RWPE2 (cell line): ENCODE measurements around the gene TRIB2.

Source experiments
- ATAC-seq: fragments of 200-7000 bp; cut with Tn5 transposase; 3 replicates; pipeline ENCODE4 v1.9.1; 2021; ENCODE audit warnings: low read depth
- DNase-seq: peaks from one replicate; pipeline ENCODE4 v3.0.0-alpha.2; 2020; ENCODE audit warnings: low spot score
- H3K27ac ChIP-seq: fragments of 450-650 bp; 2 replicates; pipeline ENCODE4 v1.5.1; 2017; ENCODE audit warnings: mild to moderate bottlenecking; ENCODE audit not compliant: poor library complexity, severe bottlenecking
- H3K27me3 ChIP-seq: fragments of 250-450 bp; sonication (Bioruptor Pico); 2 replicates; pipeline ENCODE4 v1.5.1; 2021; ENCODE audit warnings: mild to moderate bottlenecking, moderate library complexity; ENCODE audit not compliant: insufficient read depth, poor library complexity, severe bottlenecking
- H3K36me3 ChIP-seq: fragments of 250-450 bp; sonication (Bioruptor Pico); 2 replicates; pipeline ENCODE4 v1.5.1; 2020; ENCODE audit warnings: low read depth, mild to moderate bottlenecking, moderate library complexity
- H3K4me1 ChIP-seq: fragments of 250-450 bp; sonication (Bioruptor Pico); 2 replicates; pipeline ENCODE4 v1.5.1; 2021; ENCODE audit warnings: mild to moderate bottlenecking, moderate library complexity; ENCODE audit not compliant: insufficient read depth, poor library complexity, severe bottlenecking
- H3K4me3 ChIP-seq: fragments of 250-450 bp; sonication (Bioruptor Pico); 2 replicates; pipeline ENCODE4 v1.5.1; 2021; ENCODE audit warnings: mild to moderate bottlenecking, moderate library complexity; ENCODE audit not compliant: severe bottlenecking
- H3K9me3 ChIP-seq: fragments of 250-450 bp; sonication (Bioruptor Pico); 2 replicates; pipeline ENCODE4 v1.5.1; 2021; ENCODE audit warnings: mild to moderate bottlenecking, moderate library complexity; ENCODE audit not compliant: severe bottlenecking
- TF ChIP-seq, protein P1 (sequence below): fragments of 450-650 bp; IDR thresholded peaks from one replicate; pipeline ENCODE4 v1.5.1; 2017; ENCODE audit warnings: mild to moderate bottlenecking, moderate library complexity; ENCODE audit not compliant: poor library complexity, severe bottlenecking

Gene TRIB2

DNA sequence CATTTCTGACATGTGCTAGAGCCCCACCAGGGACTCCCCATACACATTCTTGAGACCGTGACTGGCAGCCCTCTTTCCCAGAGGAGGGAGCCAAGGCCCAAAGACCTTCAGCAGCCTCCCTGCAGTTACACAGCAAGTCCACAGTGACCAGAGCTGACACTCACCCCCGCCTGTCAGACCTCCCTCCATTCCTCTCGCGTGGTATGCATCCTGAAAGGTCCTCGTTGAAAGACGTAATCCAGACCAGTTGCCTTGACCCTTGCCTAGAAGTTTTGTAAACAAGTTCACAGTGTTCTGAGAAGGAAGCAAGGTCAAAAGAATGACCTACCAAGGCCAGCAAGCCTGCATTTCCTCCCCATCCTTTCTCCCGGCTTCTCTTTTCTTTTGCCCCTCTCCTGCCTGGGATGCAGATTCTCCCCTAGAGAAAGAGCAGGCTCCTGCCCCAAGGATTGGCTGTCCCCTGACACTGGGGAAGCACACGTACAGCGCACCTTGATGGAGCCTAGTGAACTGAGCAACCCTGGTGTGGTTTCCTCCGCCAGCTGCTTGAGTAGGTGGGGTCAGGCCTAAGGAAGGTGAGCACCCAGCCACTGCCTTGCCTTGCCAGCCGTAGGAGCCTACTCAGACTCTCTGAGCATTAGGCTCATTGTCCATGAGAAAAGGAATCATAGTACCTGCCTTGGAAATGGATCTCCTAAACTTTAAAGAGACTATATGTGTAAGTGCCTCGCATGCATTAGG, 18.3 kb downstream of the TRIB2 start:
- H3K36me3 ChIP-seq = peaks cover 11% of the 10 kb centered on the region
- TF ChIP-seq, protein P1, sequence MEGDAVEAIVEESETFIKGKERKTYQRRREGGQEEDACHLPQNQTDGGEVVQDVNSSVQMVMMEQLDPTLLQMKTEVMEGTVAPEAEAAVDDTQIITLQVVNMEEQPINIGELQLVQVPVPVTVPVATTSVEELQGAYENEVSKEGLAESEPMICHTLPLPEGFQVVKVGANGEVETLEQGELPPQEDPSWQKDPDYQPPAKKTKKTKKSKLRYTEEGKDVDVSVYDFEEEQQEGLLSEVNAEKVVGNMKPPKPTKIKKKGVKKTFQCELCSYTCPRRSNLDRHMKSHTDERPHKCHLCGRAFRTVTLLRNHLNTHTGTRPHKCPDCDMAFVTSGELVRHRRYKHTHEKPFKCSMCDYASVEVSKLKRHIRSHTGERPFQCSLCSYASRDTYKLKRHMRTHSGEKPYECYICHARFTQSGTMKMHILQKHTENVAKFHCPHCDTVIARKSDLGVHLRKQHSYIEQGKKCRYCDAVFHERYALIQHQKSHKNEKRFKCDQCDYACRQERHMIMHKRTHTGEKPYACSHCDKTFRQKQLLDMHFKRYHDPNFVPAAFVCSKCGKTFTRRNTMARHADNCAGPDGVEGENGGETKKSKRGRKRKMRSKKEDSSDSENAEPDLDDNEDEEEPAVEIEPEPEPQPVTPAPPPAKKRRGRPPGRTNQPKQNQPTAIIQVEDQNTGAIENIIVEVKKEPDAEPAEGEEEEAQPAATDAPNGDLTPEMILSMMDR = no peak
- peaks cover 7% of the 10 kb centered on the region for H3K4me1 ChIP-seq
- no peak overlapping the region for H3K27ac ChIP-seq
- no peak overlapping the region for H3K4me3 ChIP-seq
- DNase-seq (no peak), ATAC-seq (no peak)
- H3K9me3 ChIP-seq = no peaks in the 10 kb centered on the region
- H3K27me3 ChIP-seq = no peaks in the 10 kb centered on the region

DNA sequence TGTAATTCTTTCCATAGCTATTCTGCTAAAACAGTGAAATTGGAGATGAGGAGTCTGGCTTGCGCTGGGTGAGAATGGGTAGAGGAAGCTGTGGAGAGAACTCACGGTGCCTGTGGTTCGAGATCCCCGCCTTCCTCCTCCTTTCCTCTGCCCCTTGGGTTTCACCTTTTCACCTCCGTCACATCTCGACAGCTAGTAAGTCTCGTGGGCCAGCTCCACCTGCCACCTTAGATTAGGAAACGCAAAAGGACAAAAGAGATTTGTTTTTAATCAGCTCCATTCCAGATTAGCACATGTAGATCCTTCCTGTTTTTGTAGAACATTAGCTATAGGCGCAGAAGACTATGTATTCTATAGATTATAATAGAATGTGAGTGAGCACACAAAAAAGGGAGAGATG, 20.6 kb downstream of the TRIB2 start:
- no peak overlapping the region for H3K4me3 ChIP-seq
- no peak overlapping the region for H3K27ac ChIP-seq
- ATAC-seq = no peak
- TF ChIP-seq, protein P1 = no peak
- H3K36me3 ChIP-seq = peaks cover 14% of the 10 kb centered on the region
- H3K4me1 ChIP-seq = peaks cover 7% of the 10 kb centered on the region
- H3K27me3 ChIP-seq = no peaks in the 10 kb centered on the region
- DNase-seq = no peak
- no peaks in the 10 kb centered on the region for H3K9me3 ChIP-seq

DNA sequence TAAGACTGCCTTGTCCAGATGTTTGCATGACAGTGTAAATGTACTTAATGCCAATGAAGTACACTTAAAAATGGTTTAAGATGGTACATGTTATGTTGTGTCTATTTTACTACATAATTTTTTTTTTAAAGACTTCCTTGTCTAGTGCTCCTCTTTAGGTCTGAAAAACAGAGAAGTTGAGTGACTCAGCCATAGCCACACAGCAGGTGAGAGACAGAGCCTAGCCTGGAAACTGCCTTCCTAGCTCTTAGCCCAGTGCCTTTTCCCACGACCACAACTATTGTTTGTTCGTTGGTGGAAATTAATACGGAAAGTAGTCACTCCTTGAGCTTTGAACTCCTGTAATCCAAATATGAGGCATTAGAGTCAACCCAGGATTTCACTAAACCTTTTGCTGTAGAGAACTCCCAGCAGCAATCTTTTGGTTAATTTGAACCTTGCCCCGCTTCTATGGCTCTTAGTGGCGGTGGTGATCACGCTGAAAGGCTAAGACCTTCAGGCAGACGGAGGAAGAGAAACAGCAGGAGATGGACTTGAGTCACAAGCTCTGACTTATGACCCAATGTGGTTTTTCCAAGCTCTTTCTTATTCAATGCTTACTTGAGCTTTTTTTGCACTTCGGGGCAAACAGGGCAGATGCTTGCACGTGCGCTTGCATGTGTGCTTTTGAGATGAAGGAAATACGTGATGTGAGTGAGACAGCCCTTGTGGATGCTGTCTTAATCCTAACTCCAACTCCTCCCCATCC, 21.2 kb downstream of the TRIB2 start:
- peaks cover 7% of the 10 kb centered on the region for H3K4me1 ChIP-seq
- H3K4me3 ChIP-seq = no peak overlapping the region
- no peak overlapping the region for H3K27ac ChIP-seq
- TF ChIP-seq, protein P1 = no peak
- H3K36me3 ChIP-seq = peaks cover 14% of the 10 kb centered on the region
- H3K27me3 ChIP-seq = no peaks in the 10 kb centered on the region
- ATAC-seq (no peak), DNase-seq (no peak)
- no peaks in the 10 kb centered on the region for H3K9me3 ChIP-seq

DNA sequence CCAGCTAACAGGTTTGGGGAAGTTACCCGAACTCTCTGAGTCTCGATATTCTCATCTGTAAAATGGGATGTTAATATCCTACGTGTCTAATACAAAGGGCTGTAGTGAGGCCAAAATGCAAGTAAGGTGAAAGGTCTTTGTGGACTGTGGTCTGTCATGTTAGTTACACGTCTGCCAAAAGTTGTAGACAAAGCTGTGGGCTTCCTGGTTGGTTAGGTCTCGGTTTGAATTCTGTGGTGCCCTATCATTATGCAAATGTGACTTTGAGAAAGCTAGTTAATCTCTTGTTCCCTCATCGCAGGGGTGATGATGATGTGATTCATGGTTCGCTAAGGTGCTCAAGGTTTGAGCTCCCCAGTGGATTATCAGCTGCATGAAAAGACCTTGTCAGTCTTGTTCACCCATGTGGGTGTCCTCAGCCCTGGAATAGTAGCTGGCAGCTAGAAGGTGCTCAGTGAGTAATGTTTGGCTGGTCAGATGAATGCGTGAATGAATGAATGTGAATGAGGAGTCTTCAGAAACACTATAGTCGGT, 23.1 kb downstream of the TRIB2 start:
- Histone ChIP-seq H3K27ac (no peak overlapping the region), H3K4me1 (no peaks in the 10 kb centered on the region), H3K27me3 (no peaks in the 10 kb centered on the region), H3K4me3 (no peak overlapping the region), H3K9me3 (no peaks in the 10 kb centered on the region), H3K36me3 (peaks cover 14% of the 10 kb centered on the region)
- DNase-seq = no peak
- TF ChIP-seq, protein P1 = no peak
- no peak for ATAC-seq

DNA sequence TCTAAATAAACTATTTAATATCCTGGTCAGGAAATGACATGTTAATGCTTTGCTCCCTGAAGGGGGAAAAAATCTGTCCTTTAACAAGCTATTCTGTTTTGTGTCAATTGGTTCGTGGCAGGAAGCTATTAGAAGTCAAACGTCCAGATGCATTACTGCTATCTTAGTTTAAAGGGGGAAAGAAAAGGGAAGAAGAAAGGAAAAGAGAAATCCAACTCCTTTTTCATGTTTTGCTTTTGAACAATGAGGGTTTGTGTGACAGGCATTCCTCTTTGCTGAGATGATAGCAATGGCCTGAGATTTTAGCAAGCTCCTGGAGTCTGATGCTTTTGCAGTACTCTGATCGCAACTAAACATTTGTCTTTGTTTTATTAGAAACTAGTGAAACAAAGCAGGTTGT, 24.6 kb downstream of the TRIB2 start:
- Histone ChIP-seq H3K9me3 (no peaks in the 10 kb centered on the region), H3K27ac (no peak overlapping the region), H3K27me3 (no peaks in the 10 kb centered on the region), H3K4me3 (no peak overlapping the region), H3K36me3 (peaks cover 14% of the 10 kb centered on the region), H3K4me1 (no peaks in the 10 kb centered on the region)
- DNase-seq (no peak), ATAC-seq (no peak)
- TF ChIP-seq, protein P1 = no peak
